NCI-H128 (cell line): ENCODE data around the gene ZNF446.
A peak's percentile ranks its signal among the peaks of the same experiment; 100 is the strongest.
"Not testable (repeated sequence)": the region's sequence is repeated elsewhere in the genome, so short reads cannot be mapped to it uniquely, and the experiment has no call there.

Experiments
- DNase-seq: peaks from one replicate; lab custom pipeline; 2025; ENCODE audit not compliant: unreplicated experiment; lab: John Stamatoyannopoulos, UW

The ZNF446 gene

DNA sequence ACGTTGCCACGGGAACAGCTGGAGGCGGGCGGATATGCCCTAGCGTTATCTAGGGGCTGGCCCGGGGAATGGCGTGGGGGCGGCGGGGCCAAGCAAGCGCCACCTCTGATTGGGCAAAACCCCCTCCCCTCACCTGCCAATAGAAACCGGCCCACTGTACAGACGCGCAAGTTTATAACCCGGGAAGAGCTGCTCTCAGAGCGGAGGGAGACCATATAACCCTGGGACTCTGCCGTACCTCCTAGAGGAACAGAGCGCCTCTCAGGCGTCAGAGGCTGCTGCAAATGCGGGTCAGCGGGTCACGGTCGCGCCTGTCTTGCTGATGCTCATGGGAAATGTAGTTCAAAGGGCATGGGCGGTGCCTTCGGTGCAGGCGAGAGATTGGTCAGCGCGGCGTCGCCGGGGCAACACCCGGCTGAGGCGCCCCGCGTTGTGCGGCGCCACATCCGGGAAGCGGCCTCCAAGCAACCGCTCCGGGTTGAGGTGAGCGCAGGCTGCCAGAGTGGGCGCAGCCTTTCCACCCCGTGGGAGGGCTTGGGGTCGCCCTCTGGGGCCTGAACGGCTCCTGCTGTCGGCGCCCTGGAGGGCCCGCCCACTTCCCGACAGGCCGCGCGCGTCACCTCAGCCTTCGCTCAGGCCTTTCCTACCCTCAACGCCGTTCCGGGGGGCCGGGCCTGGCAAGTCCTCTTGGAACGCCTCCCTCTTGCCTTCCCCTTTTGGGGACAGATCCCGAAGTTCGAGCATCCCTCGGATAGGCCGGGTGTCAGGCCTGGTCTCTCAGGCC, at the start of gene ZNF446:
TSS of gene ZNF446 (plus strand) at position 639 of the 784 bp plus-strand sequence. CDS start 867 bp downstream, outside the sequence.
- DNase-seq: peak; percentile 88

DNA sequence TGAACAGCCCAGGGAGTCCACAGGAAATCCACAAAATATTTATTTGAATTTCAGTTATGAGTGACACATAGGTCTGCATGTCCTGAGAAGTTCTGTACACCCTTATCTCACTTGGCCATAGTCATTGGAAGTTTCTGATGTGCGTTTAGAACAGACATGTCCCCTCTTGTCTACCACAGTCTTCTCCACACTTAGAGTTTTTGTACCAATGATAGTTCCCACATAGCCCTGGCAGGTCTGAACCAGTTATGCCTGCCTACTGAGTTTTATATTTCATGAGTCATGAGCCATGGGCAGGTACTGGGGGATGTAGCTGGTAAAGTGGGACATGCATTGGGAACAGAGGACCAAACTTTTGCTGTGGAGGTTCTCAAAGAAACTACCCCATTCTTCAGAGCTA, 47.5 kb upstream of the ZNF446 start:
- no peak for DNase-seq

DNA sequence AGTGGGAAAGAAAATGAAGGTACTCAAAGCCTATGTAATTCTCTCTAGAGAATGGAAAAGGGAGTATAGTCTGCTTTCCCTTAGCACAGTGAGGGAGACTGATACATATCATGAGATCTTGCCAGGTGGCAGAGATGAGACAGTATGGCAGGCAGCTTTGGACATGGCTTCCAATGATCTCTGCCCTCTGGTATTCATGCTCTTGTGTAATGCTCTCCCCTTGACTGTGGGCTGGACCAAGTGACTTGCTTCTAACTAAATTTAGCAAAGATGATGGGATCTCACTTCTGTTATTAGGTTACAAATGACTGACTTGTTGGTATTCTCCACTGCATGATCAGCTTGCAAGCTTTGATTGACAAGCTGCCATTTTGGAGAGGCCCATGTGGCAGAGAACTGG, 46.4 kb upstream of the ZNF446 start:
- DNase-seq: no peak

DNA sequence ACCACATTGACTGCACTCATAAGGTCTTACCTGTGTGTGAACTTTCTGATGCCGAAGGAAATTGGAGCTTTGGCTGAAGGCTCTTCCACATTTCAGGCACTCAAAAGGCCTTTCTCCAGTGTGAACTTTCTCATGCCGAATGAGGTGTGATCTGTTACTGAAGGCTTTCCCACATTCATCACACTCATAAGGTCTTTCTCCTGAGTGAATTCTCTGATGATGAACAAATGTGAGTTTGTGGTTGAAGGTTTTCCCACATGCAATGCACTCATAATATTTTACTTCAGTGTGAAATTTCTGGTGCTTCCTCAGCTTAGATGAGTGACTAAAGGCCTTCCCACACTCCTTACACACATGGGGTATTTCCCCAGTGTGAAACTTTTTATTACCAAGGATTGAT, 41.9 kb upstream of the ZNF446 start:
- no peak for DNase-seq

DNA sequence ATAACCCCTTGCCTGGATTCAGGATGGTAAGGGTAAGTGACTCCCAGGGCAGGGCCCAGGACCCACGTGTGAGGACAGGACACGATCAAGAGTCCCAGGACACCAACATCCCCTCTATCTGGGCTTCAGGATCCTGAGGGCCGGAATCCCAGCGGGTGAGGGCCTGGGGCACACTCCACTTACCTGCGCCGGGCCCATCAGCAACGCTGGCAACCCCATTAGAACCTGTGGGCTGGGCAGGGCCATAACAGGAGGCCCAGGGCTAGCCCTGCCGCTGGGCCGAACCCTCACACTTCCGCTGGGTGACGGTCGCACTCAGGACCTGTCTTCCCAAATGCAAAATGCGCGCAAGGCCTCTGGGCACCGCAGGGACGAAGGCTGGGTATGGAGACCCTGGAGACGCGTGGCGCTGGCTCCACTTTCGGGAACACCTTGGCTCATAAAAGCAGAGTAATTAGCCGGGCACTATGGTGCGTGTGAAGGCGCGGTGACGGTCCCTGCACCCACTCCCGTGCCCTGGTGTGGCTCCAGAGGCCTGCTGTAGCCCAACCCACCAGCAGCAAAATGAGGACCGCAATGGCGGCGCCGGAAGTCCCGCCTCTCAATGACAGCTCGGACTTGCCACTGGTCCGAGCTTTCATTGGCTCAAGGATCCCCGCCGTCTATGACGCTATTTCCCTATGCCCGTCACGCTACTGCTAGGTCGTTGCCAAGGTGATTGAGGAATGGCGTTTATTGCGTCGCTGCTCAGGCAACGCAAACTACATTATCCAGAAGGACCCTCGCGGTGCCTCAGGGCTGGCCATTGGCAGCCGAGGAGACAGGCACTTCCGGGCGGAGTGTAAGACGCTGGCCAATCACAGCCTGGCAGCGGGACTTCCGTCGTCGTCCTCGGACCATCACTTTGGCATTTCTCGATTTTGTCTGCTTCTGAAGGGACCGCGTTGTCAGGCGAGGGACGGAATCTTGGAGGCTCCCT, 36.3 kb upstream of the ZNF446 start, which contains the start of gene ZNF132:
TSS of gene ZNF132 (minus strand) at position 578 of the 979 bp plus-strand sequence. CDS start at position 246, 332 bp downstream.
- no peak for DNase-seq

DNA sequence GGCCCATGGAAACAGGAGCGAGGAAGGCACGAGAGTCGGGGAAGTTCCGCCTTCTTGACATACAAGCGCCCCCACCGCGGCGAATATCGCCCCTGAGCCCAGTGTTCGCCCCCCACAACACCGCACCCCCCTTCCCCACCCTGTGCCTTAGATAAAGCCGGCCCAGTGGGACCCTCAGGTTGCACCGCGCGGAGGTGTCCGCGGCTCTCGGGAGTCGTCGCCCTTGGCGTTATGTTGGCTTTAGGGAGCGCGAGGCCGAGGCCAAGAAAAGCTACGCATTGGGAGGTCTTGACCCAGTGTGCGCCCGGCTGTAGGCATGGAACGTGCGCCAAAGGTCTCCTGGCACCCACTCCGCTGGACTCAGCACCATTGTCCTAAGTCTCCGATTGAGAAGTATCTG, 35.6 kb upstream of the ZNF446 start:
- DNase-seq: no peak

DNA sequence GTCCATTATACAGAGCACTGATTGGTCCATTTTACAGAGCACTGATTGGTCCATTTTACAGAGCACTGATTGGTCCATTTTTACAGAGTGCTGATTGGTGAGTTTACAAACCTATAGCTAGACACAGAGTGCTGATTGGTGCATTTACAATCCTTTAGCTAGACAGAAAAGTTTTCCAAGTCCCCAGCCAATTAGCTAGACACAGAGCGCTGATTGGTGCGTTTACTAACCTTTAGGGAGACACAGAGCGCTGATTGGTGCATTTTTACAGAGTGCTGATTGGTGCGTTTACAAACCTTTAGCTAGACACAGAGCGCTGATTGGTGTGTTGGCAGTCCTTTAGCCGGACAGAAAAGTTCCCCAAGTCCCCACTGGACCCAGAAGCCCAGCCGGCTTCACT, 33.2 kb upstream of the ZNF446 start:
- not testable (repeated sequence) for DNase-seq

DNA sequence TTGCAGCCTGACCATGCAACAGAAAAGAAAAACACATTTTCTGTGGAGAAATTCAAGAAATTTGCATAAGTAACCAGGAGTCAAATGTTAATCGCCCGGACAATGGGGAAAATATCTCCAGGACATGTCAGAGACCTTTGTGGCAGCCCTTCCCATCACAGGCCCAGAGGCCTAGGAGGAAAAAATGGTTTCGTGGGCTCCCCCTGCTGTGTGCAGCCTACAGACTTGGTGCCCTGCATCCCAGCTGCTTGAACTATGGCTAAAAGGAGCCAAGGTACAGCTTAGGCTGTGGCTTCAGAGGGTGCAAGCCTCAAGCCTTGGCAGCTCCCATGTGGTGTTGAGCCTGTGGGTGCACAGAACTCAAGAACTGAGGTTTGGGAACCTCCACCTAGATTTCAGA, 27.3 kb upstream of the ZNF446 start:
- not testable (repeated sequence) for DNase-seq

DNA sequence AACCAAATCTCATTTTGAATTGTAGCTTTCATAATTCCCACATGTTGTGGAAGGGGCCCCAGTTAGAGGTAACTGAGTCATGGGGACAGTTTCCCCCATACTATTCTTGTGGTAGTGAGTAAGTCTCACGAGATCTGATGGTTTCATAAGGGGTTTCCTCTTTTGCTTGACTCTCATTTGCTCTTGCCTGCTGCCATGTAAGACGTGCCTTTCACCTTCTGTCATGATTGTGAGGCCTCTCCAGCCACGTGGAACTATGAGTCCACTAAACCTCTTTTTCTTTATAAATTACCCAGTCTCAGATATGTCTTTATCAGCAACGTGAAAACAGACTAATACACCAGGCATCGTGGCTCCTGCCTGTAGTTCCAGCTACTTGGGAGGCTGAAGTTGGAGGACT, 26.2 kb upstream of the ZNF446 start:
- DNase-seq: not testable (repeated sequence)

DNA sequence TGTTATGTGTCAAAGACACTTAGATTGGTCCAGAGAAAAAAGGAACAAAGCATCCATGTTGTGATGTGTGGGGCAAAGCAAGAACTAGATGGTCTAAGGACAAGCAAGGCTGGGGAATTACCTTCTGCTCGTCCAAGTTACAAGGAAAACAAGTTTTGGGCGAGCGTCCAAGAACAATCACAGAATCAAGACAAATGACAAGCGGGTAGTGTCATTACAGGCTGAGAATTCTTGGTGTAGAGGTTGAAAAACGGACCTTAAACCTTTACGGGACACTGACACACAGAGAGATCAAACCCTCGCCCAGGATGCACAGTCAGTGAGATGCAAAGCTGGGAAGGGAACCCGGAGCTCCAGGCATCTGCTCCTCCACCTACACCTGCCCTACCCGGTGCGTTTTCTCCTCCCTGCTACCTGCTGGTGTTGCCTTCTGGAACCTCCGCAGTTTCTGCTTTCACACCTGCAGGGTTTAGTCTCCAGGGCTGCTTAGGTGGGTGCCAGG, 25.2 kb upstream of the ZNF446 start:
- DNase-seq: no peak

DNA sequence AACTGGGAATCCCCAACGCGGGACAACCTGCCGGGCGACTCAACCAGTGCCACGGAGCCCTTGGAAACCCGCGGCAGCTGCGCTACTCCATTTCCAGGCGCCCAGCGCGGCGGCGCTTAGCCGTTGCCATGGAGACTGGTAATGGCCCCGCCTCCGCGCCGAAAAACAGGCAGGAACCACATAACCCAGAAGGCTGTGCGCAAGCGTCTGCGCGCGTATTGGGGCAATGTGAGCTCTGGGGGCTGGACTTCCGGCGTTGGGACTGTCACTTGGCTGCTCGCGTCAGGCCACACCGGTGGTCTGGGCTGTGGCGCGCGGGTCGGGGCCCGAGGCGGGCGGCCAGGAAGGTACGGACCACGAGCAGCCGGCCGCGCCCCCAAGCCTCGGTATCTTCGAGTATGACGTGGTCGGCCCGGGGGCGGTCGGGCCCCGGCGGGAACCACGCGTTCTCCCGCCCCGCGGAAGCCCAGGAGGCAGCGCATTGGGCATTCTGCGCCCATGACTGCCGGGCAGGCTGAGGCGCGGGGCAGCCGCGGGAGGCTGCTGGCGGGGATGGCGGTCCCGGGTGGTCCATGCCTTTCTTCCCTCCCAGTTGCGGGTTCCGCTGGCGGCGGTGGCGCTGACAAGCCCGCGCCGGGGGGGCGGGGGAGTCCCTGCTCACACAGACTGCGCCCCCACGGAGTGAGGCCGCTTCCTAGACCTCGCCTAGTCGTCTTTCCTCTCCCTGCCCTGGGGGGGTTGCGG, 24.6 kb upstream of the ZNF446 start, which contains the start of gene ZNF324B:
TSS of gene ZNF324B (plus strand) at position 265 of the 744 bp plus-strand sequence. CDS start 2,080 bp downstream, outside the sequence.
- DNase-seq: peak; percentile 96

DNA sequence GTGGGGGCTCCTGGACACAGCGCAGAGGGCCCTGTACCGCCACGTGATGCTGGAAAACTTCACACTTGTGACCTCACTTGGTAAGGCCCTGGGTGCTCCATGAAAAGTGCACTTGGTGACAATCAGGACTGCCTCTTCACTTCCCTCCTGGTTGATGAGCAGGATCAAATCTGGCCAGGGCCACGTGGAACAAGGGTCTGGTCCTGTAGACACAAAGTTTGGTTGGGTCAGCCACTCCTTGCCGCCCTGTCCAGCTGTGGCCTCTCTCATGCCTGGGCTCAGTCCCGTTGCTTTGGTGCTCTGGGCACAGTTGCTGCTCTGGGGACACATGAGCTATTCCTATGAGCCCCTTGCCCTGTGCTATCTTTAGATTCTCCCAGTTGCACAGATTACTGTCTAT, 22.4 kb upstream of the ZNF446 start:
- DNase-seq: no peak

DNA sequence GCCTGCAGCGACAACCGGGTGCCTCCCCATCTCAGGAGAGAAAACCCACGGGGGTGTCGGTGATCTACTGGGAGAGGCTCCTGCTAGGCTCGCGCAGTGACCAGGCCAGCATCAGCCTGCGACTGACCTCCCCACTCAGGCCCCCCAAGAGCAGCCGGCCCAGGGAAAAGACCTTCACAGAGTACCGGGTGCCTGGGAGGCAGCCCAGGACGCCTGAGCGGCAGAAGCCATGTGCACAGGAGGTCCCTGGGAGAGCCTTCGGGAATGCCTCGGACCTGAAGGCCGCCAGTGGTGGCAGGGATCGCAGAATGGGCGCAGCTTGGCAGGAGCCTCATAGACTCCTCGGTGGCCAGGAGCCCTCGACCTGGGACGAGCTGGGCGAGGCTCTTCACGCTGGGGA, 20.8 kb upstream of the ZNF446 start:
- DNase-seq: no peak

DNA sequence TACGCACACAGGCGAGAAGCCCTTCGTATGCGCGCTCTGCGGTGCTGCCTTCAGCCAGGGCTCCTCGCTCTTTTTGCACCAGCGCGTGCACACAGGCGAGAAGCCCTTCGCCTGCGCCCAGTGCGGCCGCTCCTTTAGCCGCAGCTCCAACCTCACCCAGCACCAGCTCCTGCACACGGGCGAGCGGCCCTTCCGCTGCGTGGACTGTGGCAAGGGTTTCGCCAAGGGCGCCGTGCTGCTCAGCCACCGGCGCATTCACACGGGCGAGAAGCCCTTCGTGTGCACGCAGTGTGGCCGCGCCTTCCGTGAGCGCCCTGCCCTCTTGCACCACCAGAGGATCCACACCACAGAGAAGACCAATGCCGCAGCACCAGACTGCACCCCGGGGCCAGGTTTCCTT, 20.0 kb upstream of the ZNF446 start:
- no peak for DNase-seq

DNA sequence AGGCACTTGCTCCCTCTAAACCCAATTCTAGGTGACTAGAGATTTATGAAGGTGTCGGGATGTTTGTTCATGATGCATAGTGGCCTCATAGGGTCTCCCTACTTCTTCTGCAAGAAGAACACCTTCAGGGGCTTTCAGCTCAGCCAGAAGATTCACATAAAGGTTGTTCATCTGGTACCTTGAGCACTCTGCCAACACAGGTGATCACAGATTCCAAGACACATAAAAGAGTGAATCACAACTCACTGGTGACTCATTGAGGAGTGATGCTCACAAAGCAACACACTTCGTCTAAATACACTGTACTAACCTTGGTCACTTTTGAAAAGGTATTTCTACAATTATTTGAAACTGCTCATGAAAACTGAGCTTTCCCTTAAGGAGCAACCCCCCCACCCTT, 16.1 kb upstream of the ZNF446 start:
- no peak for DNase-seq

DNA sequence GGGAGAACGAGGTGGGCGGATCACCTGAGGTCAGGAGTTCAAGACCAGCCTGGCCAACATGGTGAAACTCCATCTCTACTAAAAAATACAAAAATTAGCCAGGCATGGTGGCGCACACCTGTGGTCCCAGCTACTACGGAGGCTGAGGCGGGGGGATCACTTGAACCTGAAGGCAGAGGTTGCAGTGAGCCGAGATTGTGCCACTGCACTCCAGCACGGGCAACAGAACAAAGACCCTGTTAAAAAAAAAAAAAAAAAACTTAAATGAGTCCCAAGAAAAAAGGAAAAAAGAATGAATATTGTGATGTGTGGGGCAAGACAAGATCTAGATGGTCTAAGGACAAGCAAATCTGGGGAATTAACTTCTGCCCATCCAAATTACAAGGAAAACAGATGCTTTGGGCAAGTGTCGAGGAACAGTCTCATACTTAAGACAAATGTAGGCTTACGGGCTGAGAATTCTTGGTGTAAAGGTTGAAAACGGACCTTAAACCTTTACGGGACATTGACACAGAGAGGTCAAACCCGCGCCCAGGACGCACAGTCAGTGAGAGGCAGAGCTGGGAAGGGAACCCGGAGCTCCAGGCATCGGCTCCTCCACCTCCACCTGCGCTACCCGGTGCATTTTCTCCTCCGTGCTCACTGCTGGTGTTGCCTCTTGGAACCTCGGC, 9.9 kb upstream of the ZNF446 start:
- DNase-seq: no peak

DNA sequence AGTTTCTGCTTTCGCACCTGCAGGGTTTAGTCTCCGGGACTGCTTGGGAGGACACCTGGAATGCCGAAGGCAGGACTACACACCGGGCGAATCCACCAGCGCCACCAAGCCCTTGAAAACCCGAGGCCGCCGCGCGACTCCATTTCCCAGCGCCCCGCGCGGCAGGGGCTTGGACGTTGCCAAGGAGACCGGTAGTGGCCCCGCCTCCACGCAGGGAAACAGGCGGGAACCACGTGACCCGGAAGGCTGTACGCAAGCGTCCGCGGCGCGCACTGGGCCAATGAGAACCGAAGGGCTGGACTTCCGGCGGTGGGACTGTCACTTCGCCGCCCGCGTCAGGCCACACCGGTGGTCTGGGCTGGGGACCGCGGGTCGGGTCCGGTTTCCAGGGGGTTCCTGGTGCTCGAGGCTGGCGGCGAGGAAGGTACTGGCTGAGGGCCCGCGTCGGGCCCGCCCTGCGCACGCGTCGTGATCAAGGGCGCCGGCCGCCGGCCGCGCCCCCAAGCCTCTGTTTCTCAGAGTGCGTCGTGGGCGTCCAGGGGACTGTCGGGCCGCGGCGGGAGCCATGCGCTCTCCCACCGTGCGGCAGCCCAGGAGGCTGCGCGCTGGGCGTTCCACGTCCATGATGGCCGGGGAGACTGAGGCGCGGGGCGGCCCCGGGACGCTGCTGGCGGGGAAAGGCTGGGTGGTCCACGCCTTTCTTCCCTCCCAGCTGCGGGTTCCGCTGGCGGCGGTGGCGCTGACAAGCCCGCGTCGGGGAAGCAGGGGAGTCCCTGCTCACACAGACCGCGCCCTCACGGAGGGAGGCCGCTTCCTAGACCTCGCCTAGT, 9.2 kb upstream of the ZNF446 start, which contains the start of gene ZNF324:
TSS of gene ZNF324 (plus strand) at position 321 of the 830 bp plus-strand sequence. CDS start 2,106 bp downstream, outside the sequence.
- DNase-seq: peak; percentile 97

DNA sequence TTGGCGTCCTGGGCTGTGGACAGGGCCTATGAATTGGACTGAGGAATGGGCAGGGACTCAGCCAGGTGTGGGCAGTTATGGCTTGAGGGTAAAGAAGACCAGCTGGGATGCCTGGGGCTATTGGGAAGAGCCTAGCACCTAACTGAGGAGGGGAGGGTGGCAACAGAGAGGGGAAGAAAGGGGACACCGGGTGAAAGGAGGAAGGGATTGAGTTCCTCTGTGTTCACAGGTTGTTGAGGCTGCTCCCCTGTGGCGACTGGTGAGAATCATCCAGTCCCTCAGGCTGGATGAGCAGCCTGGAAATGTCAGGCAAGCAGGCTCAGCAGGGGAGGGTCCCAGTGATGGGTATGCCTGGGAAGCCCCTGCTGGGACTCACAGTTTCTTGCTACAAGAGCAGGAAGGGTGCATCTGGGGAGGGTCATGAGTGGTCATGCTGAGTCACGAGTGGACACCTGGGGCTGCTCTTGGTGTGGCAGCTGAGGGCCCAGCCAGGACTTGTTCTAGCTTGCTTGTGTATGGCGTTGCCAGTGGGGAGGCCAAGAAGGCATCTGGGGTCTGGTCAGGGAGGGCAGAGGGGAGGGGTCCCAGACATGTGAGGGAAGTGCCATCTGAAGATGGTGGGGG, 7.8 kb upstream of the ZNF446 start:
- no peak for DNase-seq
